Embryonic facial prominence (tissue), 1 donor: ENCODE results near the gene TJP1.
"Not testable (repeated sequence)": the region's sequence is repeated elsewhere in the genome, so short reads cannot be mapped to it uniquely, and the experiment has no call there.

ENCODE experiments used
- DNase-seq: peaks from one replicate; pipeline ENCODE4 v3.0.0-alpha.2; 2016; ENCODE audit errors: extremely low spot score

The TJP1 gene

DNA sequence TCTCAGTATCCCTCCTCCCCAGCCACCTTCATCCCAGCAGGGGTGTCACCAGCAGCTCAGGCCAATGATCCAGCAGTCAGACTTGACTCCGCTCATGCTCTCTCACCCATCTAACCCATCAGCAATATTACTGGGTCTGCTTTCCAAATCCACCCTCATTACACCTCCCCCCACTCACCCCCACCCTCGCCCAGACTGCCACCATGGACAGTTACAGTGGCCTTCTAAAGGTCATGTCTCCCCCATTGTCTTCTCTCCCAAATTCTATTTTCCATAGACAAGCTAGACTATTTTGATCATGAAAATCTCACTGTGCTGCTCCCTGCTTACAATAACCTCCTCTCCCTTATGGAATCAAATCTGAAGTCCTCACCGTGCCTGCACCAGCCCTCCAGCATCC is 156.0 kb downstream of the TJP1 start:
- DNase-seq = no peak

DNA sequence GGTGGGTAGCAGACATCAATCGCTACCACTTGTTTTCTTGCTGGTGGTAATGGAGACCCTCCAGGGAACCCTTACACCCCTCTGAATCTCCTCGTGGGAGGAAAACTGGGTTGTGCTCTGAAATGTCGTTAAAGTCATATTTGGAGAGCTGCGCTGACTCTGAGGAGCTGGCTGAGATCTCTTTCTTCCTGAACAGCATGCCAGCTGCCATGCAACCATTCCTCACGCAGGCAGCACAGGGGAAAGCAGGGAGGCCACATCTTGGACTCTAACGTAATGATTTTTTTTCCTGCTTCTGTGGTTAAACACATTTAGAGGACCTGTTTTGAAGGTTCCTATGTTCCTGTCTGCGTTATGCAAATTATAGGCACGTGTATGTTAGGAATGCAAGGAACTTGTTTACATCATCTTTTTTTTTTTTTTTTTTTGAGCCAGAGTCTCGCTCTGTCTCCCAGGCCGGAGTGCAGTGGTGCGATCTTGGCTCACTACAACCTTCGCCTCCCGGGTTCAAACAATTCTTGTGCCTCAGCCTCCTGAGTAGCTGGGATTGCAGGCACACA is 156.7 kb downstream of the TJP1 start:
- DNase-seq = no peak

DNA sequence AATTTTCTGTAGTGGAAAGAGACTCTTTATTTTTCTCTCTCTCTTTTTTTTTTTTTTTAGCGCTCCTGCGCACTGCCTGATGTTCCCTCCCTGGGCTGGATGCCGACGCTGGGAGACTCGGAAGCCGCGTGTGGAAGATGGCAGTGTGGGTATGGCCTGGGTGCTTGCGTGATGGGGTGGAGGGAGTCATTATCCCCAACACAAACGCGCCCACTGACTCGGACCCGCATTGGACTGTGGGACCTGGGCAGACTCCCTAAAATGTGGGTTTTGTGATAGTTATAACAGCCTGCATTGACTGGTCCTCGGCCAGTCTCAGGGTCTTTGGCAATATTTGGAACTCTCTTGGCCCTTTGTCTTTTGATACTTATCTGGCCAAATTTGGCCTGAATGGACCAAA is 157.9 kb downstream of the TJP1 start:
- no peak for DNase-seq

DNA sequence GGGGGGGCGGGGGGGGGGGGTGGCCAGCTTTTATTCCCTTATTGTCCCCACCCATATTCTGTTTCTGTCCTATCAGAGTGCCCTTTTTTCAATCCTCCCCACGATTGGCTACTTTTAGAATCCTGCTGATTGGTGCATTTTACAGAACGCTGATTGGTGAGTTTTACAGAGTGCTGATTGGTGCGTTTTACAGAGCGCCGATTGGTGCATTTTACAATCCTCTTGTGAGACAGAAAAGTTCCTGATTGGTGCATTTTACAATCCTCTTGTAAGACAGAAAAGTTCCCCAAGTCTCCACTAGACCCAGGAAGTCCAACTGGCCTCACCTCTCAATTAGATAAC is 164.8 kb downstream of the TJP1 start:
- not testable (repeated sequence) for DNase-seq

DNA sequence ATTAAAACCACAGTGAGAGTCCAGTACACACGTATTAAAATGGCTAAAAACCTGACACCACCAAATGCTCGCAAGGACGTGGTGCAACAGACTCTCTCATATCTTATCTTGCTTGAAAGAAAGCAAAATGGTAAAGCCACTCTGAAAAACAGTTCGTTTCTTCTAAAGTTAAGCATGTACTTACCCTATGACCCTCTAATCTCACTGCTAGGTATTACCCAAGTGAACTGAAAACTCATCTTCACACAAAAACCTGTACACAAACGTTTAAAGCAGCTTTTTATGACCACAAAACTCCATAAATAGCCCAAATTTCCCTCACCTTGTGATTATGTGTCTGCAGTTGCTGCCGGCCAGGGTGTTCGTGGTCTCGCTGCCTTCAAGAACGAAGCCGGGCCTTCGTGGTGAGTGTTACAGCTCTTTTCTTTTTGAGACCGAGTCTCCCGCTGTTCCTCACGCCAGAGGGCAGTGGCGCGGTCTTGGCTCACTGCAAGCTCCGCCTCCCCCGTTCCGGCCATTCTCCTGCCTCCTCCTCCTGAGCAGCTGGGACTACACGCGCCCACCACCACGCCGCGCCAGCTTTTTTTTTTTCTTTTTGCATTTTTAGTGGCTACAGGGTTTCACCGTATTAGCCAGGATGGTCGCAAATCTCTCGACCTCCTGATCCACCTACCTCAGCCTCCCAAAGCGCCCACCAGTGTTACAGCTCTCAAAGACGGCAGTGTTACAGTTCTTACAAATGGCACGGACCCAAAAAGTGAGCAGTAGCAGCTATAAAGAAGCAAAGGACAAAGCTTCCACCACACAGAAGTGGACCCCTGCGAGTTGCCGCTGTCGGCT is 165.4 kb downstream of the TJP1 start:
- no peak for DNase-seq

DNA sequence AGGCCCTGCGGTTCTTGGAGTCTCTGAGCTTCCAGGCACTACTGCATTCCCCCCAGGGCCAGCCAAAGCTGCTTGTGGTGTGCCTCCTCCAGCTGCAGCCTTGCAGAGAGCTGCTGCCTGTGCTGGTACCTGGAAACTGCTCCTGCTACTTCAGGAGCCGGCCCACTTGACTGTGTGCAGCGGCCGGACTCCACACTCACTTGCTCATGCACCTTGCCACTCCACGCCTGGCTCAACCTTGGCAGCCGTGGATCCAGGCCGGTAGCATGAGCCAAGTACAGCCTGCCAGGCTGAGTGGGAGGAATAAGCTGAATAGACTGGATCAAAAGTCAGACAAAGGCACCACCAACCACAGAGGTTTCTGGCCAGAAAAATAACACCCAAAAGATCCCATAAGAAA is 169.7 kb downstream of the TJP1 start:
- no peak for DNase-seq

DNA sequence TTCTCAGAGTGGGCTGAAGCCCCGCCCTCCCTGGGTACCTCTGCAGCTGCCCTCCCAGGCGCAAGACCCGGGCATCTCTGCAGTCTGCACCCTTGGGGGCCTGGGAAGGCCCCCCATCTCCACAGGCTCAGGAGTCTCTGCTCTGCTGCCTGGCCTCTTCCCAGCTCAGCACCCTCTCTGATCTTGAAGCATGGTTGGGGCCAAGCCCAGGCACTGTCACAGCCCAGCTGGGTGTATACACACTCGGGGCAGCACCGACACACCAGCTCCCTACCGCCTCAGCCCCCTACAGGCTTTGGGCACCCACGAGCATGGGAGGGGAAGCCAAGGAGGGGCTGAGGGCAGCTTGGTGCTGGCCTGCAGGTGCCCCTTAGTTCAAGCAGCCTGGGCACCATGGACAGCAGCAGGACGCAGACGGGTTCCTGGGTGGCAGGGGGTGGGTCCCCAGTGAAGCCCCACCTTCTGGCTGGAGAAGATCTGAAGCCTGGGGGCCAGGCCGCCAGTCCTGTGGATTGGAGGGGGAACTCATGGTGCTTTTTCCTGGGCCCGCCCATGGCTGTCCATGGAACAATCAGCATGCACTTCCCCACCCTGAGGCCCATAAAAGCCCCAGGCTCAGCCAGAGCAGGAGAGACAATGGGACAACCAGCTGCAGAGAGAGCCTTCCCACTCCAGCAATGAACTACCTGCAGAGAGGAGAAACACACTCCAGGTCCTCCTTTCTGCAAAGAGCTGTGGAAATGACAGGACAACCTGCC is 170.6 kb downstream of the TJP1 start:
- no peak for DNase-seq
